M059J (cell line): ENCODE results near the gene CHST12. TPM values are rescaled to one million over a fixed set of nuclear protein-coding genes. Genes with fewer than 3 reads are reported as not detected.
"Not testable (repeated sequence)": the region's sequence is repeated elsewhere in the genome, so short reads cannot be mapped to it uniquely, and the experiment has no call there.

Experiments used
- DNase-seq: peaks from one replicate; pipeline ENCODE4 v3.0.0-alpha.2; 2012; ENCODE audit warnings: low read depth
- total RNA-seq: library from RNA; depleted of rRNA; stranded (reverse); fragments of >200 nt; shearing (Covaris generic); gene quantifications from 2 replicates; pipeline ENCODE4 v1.2.3, GENCODE V29; 2014

CHST12 gene
- total RNA-seq, 1 experiment from 2014 or later: 14.3 TPM

DNA sequence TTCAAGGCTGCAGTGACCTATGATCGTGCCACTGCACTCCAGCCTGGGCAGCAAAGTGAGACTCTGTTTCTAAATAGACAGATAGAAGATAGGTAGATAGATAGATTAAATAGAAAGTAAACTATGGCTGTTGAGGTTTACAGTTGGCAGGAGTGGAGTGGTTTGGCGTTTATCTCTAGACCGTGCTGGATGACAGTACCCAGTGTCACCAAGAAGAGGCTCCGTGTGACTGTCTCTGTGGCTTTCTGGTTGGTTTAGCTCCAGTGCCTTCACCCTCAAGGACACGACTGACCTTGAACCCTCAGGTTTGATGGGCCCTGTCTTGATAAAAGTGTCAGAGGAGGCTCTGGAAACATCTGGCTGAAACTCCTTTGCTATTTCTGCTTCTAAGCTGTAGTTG is 31.7 kb downstream of the CHST12 start:
- no peak for DNase-seq

DNA sequence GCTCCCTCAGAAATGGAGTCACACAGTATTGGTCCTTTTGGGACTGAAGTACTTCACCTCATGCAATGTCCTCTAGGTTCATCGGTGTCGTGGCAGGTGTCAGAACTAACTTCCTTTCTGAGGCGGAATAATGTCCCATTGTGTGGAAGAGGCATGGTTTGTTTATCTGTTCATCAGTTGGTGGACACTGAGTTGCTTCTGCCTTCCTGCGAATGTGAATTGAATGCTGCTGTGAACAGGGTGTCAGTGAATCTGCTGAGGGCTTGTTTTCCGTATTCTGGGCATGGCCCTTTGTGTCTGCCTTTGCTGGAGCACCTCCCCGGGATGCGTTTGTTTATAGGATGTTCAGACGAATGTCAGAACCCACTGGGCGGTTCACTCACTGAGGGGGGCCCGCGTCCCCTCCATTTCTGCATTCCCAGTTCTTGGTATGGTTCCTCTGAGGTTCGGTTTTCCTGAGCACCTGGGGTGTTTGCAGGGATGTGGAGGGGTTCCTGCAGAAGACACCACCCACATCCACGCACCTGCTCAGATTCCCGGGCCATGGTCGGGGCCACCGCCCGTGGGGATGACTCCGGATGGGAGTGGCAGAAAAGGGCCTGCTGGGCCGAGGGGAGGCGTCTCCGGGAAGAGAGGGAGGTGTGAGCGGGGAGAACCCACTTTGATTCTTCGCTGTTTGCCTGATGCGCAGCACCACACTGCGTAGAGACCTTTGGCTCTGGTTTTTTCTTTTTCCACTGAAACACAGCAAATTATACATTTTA is 33.1 kb downstream of the CHST12 start:
- no peak for DNase-seq

DNA sequence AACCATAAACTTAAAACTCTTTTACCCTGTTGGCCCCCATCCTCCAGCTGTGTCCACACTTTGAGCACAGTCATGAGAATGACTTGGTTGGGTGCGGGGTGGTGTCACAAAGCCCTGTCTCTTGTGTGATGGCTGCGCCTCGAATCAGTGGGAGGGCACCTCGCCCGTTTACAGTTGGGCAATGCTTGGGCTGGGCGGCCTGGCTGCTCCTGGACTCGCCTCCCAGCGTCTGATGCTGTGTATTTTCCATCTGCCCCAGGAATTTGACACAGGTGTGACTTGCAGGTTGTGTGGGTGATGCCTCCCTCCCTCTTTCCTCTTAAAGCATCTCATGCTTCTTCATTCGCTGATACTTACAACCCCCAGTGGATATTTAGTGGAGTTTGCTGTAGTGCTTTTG is 33.7 kb downstream of the CHST12 start:
- DNase-seq: no peak

DNA sequence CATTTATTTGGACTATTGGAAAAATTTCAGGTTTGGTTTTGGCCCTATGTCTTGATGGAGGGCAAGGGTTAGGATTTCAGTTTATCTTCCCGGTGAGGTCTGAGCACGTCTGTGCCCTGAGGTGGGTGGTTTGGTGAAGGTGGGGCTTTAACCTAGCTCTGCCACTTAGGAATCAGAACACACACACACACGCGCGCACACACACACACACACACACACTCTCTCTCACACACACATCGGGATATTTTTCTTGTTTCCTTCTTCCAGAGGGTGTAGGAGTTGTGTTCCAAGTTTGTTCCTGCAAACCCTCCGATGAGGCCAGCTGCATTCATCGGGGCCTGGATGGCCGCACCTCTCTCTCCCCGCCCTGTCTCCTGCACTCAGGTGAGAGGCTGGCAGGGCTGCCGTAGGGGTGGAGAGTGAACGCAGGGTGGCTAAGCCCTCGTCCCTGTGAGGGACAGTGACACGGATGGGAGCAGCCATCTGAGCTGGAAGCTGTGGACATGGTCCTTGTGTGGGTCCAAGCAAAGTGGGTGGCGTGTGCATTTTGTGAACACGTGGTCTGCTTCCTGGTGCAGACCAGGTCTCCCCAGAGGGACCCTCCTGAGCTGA is 34.2 kb downstream of the CHST12 start:
- DNase-seq: no peak

DNA sequence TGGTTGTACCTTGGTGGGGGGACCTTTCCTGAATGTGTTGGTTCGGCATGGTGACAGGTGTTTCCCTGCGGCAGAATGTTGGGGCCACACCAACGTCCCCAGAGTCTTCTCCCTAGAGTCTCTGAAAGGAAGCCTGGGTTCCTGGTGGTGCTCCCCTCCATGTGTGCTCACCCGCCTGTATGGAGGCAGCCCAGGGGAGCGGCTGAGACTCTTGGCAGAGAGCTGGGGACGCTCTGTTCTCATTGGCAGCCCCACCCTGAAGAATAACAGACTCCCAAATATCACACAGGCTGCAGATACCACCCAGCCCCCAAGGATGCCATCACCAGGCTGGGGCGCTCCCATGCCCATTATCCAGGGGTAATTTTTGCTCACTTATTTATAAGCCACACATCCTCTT is 34.8 kb downstream of the CHST12 start:
- no peak for DNase-seq

DNA sequence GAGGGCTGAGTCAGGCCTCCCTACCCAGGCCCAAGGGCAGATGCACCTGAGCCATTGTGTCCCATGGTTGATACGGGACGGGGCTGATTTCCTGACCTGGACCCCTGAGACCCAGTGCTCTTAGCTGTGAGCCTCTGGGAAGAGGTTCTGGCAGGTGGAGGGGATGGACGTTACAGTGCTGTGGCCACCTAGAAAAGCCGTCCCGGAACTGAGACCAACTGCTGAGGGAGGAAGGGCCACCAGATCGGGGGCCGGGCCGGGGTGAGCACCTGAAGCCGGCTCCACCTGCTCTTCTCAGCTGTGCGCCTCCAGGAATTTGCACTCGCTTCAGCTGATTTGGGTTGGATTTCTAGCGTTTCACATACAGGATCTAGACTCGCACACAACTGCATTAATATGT is 35.4 kb downstream of the CHST12 start:
- DNase-seq: no peak

DNA sequence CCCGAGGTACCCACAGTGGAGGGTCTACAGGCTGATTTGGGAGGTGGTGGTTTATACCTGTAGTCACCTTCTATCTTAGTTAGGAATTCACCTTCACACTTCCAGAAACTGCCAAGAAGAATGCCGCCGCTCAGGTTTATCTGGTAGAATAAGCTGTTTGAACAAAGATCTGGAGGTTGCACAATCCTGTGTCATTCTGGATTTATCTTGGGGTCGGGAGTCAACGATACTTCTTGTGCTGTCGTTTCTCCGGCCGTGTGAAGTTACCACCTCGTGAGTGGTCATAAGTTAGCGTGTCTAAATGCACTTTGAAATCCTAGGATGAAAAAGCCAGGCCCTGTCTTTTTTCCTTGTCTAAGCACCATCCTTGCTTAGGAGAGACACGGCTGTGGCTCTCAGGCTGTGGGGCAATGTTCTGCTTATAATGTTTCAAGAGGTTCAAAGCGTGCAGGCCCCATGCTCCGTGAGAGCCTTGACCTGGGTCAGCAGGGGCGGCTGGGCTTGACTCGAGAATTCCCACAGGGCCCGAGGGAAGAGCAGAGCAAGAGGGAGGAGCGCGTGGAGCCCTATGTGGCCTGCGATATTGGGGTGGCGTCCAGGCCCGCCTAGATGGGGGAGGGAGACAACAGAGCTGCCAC is 37.3 kb downstream of the CHST12 start:
- DNase-seq: no peak

DNA sequence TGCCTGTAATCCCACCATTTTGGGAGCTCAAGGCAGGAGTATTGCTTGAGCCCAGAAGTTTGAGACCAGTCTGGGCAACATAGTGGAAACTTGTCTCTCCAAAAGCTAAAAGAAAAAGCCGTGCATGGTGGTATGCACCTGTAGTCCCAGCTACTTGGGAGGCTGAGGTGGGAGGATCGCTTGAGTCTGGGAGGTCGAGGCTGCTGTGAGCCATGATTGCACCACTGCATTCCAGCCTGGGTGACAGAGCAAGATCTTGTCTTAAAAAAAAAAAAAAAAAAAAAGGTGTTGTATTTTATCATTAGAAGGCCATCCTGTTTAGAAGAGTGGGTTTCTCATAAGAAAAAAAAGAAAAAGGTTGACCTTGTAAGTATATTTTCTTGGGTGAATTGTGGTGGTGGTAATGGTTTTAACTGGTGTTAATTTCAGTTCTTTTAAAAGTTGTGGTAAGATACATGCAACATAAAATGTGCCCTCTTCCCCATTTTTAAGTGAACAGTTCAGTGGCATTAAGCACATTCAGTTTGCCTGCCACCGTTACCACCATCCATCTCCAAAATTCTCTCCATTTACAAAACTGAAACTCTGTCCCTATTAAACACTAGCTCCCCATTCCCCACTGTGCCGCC is 38.1 kb downstream of the CHST12 start:
- DNase-seq: no peak

DNA sequence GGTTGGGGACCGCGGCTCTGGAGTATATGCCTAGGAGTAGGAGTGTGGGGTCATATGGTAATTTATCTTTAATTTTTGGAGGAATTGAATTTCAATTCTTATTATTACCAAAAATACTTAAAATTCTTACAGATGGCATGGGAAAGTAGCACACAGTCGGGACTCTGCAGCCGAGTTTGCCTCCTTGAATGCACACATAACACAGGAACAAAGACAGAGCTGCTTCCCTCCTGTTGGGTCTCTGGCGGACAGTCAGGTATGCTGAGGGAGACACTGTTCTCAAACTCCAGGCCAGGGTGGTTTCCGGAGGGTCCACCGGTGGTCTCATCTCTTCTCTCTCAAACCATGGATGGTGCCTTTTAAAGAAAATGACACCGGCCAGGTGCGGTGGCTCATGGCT is 40.1 kb downstream of the CHST12 start:
- DNase-seq: no peak

DNA sequence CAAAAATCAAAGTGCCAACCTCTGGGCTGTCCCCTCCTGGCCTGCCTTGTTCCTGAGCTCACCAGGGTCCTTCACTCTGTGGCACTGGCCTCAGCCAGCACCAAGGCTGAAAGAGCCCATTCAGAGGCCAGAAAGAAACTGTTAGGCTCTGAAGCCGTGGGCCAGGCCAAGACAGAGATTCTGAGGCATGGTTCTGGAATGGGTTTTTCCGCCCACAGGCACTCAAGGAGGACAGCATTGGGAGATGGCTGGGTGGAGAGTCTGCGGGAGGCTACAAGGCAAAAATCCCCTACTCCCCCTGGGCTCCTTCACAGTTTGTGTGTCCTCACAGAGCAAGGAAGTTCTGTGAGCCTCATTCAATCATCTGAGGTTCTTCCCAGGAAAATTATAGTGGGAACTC is 41.1 kb downstream of the CHST12 start:
- peak; percentile 32 for DNase-seq

DNA sequence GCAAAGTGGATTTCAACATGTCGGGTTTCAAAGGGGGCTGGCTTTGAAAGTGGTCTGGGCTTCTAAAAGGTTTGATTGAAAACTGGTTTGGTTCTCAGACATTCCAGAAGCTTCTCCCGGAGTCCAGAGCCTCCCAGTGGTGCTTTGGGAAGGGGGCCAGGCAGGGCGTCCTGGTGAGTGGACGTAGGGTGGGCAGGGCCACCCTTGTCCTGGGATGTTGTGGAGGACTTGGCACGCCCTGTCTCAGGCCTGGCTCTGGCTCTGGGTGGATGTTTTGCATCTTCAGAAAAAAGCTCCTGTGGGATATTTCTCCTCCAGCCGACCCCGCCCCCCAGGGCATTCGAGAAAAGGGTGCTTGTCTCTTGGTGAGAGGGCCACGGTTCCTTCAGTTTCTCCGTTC is 41.6 kb downstream of the CHST12 start:
- DNase-seq: no peak

DNA sequence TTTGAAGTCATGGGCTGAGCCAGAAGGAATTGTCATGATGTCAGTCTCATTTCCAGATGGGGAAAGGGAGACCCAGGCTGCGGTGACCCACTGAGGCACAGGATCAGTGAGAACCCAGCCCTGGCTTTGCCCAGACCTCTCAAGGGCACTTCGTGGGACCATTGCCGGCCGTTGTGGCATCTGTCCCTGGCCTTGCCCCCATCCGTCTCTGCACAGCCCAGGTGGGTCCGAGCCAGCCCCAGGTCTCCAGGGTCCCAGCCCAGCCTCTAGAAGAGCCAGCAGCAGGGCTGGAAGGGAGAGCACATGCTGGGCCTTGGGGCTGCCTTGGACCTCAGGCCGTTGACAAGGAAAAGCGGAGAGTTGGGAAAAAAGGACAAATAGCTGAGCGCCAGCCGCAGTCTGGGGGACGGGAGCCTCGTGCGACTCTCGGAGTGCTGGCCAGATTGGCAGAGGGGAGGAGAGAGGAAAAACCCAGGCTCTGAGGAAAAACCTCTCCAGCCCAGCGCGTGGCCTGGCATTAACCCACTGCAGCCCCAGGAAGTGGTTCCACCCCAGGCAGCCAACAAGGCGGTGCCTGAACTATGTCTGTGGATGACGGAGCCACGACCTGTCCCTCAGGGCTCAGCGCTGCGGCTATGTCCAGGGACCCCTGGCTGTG is 42.6 kb downstream of the CHST12 start:
- no peak for DNase-seq

DNA sequence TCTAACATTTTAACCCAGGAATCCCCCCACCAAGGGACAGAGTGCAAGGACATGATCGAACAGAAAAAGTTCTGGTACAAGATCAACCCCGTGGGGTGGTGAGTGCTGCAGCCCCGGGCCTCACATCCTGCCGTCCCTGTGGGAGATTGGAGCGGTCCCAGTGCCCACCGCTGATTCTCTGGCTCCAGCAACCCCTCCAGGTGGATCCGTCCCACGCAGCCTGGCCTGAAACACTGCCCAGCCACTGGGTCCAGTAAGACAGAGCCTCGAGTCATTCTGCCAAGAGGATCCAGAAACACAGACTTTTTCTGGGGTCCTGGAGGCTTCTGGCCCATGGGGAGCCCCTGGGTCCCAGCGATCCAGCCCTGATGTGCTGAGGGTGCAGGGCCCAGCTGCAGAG is 43.3 kb downstream of the CHST12 start:
- no peak for DNase-seq

DNA sequence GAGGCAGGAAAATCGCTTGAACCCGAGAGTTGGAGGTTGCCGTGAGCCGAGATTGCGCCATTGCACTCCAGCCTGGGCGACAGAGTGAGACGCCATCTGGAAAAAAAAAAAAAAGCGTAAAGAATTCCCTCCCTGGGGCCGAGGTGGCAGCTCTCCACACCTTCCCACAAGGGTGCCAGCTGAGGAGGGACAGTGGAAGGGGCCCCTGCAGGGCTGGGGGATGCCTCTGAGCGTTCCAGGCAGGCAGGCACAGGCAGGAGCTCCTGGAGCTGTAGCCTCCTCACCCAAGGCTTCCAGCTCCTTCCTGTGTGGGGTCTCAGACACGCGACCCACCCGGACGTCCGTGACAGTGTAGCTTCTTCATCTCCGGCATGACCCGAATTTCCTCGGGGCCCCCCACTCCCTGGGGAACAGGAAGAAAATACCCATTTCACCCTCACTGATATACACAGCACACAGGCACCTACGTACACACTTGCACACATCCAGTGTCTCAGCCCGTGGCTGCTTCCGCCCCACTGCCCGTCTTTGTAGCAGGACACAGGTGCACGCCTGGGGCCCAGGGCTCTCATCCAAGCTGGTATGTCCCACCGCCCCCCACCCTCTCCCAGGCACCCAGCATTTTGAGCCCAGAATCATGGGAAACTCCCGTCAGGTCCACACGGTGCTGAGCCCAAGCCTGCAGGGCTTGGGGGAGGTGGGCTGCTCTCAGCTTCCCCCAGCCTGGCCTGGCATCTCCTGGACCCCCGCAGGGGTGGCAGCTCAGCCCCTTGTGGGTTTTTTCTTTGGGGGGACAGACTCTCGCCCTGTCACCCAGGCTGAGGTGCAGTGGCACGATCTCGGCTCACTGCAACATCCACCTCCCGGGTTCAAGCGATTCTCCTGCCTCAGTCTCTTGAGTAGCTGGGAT is 47.0 kb downstream of the CHST12 start:
- DNase-seq: no peak

DNA sequence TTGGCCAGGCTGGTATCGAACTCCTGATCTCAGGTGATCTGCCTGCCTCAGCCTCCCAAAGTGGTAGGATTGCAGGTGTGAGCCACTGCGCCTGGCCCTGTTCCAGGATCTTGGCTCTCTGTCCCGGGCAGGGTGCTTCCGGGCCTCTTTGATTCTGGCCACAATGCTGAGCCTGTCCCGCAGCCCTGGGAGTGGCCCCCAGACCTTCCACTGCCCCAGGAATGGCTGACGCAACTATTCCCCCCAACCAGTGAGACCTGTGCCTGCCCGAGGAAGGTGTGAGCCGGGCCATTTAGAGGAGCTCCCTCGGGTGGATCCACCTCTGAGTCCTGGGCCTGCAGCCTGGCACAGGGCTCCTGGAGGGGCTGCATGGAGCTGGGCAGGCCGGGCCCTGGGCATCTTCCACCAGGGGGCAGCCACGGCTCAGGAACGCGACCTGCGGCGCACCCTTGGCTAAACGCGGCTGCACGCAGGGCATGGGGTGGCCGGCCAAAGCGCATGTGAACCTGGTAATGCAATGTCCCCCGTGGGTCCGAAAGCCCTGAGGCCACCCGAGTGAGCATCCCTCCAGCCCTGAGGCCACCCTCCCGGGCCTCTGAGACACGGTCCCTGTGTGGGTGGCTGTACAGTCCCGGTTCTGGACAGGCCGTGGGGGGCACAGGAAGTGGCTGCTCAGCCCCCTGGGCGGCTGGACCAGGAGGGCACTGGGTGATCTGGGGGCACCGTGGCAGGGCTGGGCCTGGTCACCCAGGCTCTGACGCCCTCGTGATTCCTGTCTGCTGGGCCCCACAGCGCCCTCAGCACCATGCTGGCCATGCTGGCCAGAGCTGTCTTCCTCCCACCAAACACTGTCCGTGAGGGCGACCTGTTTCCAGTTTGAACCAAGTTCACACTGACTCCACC is 48.0 kb downstream of the CHST12 start:
- DNase-seq: peak; percentile 72

DNA sequence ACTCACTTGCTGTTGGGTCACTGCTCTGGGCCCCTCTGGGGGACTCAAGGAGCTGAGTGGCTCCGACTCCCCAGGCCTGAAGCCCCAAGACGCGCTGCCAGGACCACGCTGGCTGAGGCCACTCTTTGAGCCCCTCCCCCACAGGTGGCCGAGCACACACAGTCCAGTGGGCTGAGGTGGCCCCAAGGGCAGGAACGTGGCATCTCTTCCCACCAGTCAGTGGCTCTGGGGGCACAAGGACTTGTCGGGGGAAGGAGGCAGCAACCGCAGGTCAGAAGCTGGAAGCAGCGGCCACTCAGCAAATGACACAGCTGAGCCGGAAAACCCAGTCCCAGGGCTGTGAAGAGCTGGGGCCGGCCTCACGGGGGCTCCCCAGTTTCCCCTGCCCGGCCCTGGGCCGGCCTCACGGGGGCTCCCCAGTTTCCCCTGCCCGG is 48.7 kb downstream of the CHST12 start:
- no peak for DNase-seq

DNA sequence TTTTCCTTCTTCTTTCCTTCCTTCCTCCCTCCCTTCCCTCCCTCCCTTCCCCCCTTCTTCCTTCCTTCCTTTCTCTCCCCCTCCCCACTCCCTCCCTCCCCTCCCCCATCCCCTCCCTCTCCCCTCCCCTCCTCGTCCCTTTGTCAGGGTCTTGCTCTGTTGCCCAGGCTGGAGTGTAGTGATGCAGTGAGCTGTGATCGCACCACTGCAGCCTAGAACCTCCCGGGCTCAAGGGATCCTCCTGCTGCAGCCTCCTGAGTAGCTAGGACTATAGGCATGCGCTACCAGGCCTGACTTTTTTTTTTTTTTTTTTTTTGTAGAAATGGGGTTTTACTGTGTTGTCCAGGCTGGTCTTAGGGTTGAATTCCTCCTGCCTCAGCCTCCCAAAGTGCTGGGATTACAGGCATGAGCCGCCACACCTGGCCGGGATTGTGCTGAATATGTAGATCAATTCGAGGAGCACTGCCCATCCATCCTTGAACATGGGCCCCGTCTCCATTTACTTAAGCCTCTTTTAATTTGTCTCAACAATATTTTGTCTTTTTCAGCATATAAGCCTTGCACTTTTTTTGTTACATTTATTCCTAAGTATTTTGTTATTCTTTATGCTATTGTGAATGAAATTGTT is 49.3 kb downstream of the CHST12 start:
- DNase-seq: no peak

DNA sequence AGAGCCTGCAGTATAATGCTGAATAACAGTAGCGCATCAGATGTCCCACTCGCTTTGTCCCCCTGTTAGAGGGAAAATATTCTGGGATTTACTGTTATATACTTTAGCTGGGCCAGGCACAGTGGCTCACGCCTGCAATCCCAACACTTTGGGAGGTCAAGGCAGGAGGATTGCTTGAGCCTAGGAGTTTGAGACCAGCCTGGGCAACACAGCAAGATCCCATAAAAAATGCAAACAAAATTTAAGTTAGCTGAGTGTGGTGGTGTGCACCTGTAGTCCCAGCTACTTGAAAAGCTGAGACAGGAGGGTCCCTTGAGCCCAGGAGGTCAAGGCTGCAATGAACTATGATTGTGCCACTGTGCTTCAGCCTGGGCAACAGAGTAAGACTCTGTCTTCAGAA is 50.4 kb downstream of the CHST12 start:
- not testable (repeated sequence) for DNase-seq

DNA sequence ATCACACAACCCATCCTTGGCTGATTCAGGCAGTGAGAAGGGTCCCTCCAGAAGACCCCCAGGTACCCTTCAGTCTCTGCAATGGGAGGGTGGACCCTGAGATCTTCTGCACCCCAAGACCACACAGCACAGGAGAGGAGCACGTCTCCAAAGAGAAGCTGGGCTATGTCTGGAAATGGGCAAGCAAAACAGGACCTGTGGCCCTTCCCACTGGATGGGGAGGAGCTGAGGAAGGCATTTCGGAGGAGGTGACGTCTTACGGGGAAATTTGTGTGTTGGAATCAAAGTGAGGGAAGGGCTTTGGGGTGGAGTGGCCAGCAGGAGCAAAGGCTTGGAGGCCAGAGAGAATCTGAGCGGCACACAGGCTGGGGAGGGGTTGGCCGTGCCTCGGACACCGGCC is 56.3 kb downstream of the CHST12 start:
- DNase-seq: no peak

DNA sequence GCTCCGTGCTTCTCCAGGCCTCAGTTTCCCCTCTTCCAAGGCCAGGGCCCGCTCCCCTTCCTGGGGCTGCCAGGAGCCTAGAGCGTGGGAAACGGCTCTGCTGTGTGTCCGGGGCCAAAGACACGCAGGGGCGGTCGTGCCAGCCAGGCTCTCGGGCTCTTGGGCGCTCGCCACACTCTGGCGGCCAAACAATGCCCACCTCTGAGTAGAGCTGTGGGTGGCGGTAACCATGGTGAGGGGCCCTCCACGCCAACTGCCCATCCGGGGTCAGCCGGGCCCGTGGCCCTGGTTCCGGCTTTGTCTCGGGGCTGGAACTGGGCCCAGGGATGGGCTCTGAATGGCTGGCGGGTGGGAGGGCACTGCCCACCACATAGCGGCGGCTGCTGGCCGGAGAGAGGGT is 56.8 kb downstream of the CHST12 start:
- no peak for DNase-seq
